ENCODE measurements around the gene CSMD2. TPM values are rescaled to one million over a fixed set of nuclear protein-coding genes. Genes with fewer than 3 reads are reported as not detected.

CSMD2 gene
- total and polyA plus RNA-seq, 2 donors (not counting 1 experiment from before 2014, with no cell fraction given) = 2.2 to 7.6 TPM

DNA sequence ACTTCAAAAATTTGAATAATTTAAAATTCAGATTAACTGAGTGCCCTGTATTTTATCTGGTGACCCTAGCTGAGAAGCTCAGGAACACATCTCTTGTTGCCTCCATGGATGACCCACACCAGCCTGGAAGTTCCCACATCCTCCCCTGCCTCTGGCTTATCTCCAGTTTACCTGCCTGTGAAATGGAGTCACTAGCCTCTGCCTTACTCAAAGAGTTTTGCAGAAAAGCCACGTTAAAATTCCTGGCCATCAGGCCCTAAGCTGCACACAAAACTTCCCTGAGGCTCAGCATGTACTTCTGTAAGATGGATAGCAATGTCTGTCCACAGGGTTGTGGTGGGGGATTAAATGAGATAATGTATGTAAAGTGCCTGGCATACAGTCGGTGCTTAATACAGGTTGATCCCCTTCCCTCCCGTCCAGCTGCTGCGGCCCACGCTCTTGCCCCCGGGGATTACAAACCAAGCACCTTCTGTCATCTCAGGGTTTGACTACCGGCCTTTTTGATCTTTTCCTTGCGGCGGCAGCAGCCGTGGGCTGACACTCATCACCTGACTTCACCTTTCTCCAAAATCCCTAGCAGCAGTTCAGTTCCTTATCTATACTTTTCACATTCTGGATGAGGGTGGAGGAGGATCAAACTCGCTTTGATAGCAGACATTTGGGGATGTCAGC is 136.5 kb downstream of the CSMD2 start:
- no peaks in the 10 kb centered on the region for H3K36me3 ChIP-seq (ENCODE audit: control insufficient read depth, insufficient read depth, low read length)
- no peak overlapping the region for H3K27ac ChIP-seq (ENCODE audit: insufficient read depth, low read length)
- no peaks in the 10 kb centered on the region for H3K4me1 ChIP-seq (ENCODE audit: control insufficient read depth, extremely low read depth, insufficient read depth, low read length)
- H3K9ac ChIP-seq (ENCODE audit: insufficient read depth, low read length) = no peak overlapping the region
- H3K27me3 ChIP-seq (ENCODE audit: control insufficient read depth, insufficient read depth, low read length) = no peaks in the 10 kb centered on the region
- H3K9me3 ChIP-seq (ENCODE audit: control insufficient read depth, insufficient read depth, low read depth, low read length) = no peaks in the 10 kb centered on the region
- H4K20me1 ChIP-seq (ENCODE audit: control insufficient read depth, extremely low read depth, insufficient read depth, low read length) = no peaks in the 10 kb centered on the region
- H3K79me2 ChIP-seq (ENCODE audit: control insufficient read depth, insufficient read depth, low read length) = no peaks in the 10 kb centered on the region
- H2AFZ ChIP-seq (ENCODE audit: low read length) = no peak overlapping the region
- TF ChIP-seq, protein P1, sequence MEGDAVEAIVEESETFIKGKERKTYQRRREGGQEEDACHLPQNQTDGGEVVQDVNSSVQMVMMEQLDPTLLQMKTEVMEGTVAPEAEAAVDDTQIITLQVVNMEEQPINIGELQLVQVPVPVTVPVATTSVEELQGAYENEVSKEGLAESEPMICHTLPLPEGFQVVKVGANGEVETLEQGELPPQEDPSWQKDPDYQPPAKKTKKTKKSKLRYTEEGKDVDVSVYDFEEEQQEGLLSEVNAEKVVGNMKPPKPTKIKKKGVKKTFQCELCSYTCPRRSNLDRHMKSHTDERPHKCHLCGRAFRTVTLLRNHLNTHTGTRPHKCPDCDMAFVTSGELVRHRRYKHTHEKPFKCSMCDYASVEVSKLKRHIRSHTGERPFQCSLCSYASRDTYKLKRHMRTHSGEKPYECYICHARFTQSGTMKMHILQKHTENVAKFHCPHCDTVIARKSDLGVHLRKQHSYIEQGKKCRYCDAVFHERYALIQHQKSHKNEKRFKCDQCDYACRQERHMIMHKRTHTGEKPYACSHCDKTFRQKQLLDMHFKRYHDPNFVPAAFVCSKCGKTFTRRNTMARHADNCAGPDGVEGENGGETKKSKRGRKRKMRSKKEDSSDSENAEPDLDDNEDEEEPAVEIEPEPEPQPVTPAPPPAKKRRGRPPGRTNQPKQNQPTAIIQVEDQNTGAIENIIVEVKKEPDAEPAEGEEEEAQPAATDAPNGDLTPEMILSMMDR (conservative IDR thresholded peaks at IDR 0.05 in 1 of 2, IDR thresholded peaks at IDR 0.05 in 1 of 2; ENCODE audit: low read depth in 1 of 2, low read length in 2 of 2) = no peak
- TF ChIP-seq EZH2 (IDR thresholded peaks at IDR 0.05; ENCODE audit: low read length, missing control alignments) = no peak
- H3K4me2 ChIP-seq (ENCODE audit: extremely low read depth, insufficient read depth, low read length) = no peak overlapping the region
- DNase-seq (ENCODE audit: low read depth in 2 of 2) = no peak
- no peak overlapping the region for H3K4me3 ChIP-seq (replicated peaks in 1 of 4; ENCODE audit: control extremely low read depth in 1 of 4, insufficient read depth in 1 of 4, low read depth in 3 of 4, low read length in 4 of 4)

DNA sequence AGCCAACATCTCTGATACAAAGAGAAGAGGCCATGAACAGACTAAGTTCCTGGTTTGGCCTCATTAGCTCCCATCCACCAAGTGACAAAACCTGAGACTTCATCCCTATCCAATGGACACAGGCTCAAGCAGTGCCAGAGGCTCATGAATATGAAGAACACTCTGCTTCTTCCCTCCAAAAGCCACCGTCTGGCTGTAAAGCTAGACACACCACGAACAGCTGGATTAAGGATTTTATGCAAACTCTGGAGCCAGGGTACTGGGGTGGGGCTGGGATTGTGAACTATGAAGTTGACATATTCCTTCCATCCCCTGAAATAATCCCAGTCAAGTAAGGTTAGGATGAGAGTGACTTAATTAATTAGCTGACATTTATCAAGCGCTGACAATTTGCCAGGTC is 139.4 kb downstream of the CSMD2 start:
- H4K20me1 ChIP-seq (ENCODE audit: control insufficient read depth, extremely low read depth, insufficient read depth, low read length) = no peaks in the 10 kb centered on the region

DNA sequence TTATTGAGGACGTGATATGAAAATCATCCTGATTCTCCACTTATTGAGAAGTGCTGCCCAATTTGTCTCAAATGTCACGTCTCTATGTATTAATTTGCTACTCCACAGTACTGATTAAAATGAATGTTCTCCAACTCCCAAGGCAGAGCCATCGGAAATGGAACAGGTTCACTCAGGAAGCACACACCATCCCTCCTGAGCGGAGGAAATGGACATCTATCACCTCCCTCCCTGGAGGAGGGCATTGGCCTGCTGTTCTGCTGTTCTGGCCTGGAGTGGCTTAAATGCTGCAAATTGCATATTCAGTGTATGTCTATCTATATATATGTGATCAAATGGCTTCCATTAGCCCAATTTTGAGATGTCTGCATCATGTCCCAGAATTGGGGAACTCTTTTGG is 140.5 kb downstream of the CSMD2 start:
- Histone ChIP-seq H3K27ac (ENCODE audit: insufficient read depth, low read length) (no peak overlapping the region), H3K9me3 (ENCODE audit: control insufficient read depth, insufficient read depth, low read depth, low read length) (no peaks in the 10 kb centered on the region), H3K4me2 (ENCODE audit: extremely low read depth, insufficient read depth, low read length) (no peak overlapping the region), H3K9ac (ENCODE audit: insufficient read depth, low read length) (no peak overlapping the region), H3K27me3 (ENCODE audit: control insufficient read depth, insufficient read depth, low read length) (no peaks in the 10 kb centered on the region), H3K79me2 (ENCODE audit: control insufficient read depth, insufficient read depth, low read length) (no peaks in the 10 kb centered on the region), H3K4me3 (replicated peaks in 1 of 4; ENCODE audit: control extremely low read depth in 1 of 4, insufficient read depth in 1 of 4, low read depth in 3 of 4, low read length in 4 of 4) (no peak overlapping the region), H2AFZ (ENCODE audit: low read length) (no peak overlapping the region), H3K36me3 (ENCODE audit: control insufficient read depth, insufficient read depth, low read length) (no peaks in the 10 kb centered on the region), H4K20me1 (ENCODE audit: control insufficient read depth, extremely low read depth, insufficient read depth, low read length) (no peaks in the 10 kb centered on the region), H3K4me1 (ENCODE audit: control insufficient read depth, extremely low read depth, insufficient read depth, low read length) (no peaks in the 10 kb centered on the region)
- TF ChIP-seq, protein P1 (conservative IDR thresholded peaks at IDR 0.05 in 1 of 2, IDR thresholded peaks at IDR 0.05 in 1 of 2; ENCODE audit: low read depth in 1 of 2, low read length in 2 of 2) = no peak
- TF ChIP-seq EZH2 (IDR thresholded peaks at IDR 0.05; ENCODE audit: low read length, missing control alignments) = no peak
- DNase-seq (ENCODE audit: low read depth in 2 of 2) = no peak

More for the DNA sequence above, 139.4 kb downstream of the CSMD2 start:
- no peak for TF ChIP-seq EZH2 (IDR thresholded peaks at IDR 0.05; ENCODE audit: low read length, missing control alignments)
- TF ChIP-seq, protein P1 (conservative IDR thresholded peaks at IDR 0.05 in 1 of 2, IDR thresholded peaks at IDR 0.05 in 1 of 2; ENCODE audit: low read depth in 1 of 2, low read length in 2 of 2) = no peak
- H2AFZ ChIP-seq (ENCODE audit: low read length) = no peak overlapping the region
- H3K27me3 ChIP-seq (ENCODE audit: control insufficient read depth, insufficient read depth, low read length) = no peaks in the 10 kb centered on the region
- no peaks in the 10 kb centered on the region for H3K36me3 ChIP-seq (ENCODE audit: control insufficient read depth, insufficient read depth, low read length)
- H3K27ac ChIP-seq (ENCODE audit: insufficient read depth, low read length) = no peak overlapping the region
- no peak overlapping the region for H3K4me3 ChIP-seq (replicated peaks in 1 of 4; ENCODE audit: control extremely low read depth in 1 of 4, insufficient read depth in 1 of 4, low read depth in 3 of 4, low read length in 4 of 4)
- no peak overlapping the region for H3K4me2 ChIP-seq (ENCODE audit: extremely low read depth, insufficient read depth, low read length)
- H3K9ac ChIP-seq (ENCODE audit: insufficient read depth, low read length) = no peak overlapping the region
- no peaks in the 10 kb centered on the region for H3K4me1 ChIP-seq (ENCODE audit: control insufficient read depth, extremely low read depth, insufficient read depth, low read length)
- H3K9me3 ChIP-seq (ENCODE audit: control insufficient read depth, insufficient read depth, low read depth, low read length) = no peaks in the 10 kb centered on the region
- H3K79me2 ChIP-seq (ENCODE audit: control insufficient read depth, insufficient read depth, low read length) = no peaks in the 10 kb centered on the region
- DNase-seq (ENCODE audit: low read depth in 2 of 2) = no peak
